ENCODE measurements around the gene IFITM5. TPM values are rescaled to one million over a fixed set of nuclear protein-coding genes. Genes with fewer than 3 reads are reported as not detected.

Gene IFITM5
- total RNA-seq, 1 experiment from 2014 or later: not detected

DNA sequence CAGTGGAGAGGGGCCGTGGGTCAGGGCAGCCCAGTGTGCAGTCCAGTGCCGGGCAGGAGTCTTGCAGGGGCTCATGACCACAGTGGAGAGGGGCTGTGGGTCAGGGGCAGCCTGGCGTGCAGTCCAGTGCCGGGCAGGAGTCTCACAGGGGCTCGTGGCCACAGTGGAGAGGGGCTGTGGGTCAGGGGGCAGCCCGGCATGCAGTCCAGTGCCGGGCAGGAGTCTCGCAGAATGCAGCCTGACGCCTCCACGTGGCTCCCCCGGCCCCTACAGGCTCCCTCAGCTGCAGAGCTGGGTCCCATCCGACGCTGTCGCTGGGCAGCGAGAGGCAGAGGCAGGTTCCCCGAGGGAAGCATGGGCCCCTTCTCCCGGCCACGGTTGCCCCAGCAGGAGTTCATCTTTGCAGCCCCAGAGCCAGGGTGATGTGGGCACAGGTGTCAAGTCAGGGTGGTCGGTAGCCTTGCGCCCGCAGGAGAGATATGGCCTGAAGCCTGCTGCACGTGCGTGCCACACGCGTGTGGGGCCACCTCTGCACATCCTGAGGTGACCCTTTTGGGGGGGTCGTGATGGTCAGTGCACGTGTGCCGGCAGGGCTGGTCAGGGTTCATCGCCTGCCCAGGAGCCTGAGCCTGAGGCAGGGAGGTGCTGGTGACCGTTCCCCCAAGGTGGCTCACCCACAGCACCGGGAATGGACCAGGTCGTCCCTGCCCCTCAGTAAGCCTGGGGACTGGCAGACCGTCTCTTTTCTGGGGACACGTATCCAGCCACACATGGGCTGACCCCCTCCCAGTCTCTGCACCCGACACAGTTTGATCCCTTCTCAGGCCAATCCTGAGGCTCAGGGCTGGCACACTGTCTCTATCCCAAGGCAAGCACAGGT, 2.9 kb downstream of the IFITM5 start:
- H3K4ac ChIP-seq (ENCODE audit: low read depth, low read length): no peak overlapping the region
- no peak overlapping the region for H3K9ac ChIP-seq (ENCODE audit: extremely low read depth, insufficient read length, low read length)
- no peaks in the 10 kb centered on the region for H3K79me2 ChIP-seq (ENCODE audit: insufficient read depth, low read length)
- peak overlapping the region in 1 of 3 experiments; percentile 72; a peak in 1 of 7 replicates for H3K27ac Mint-ChIP-seq
- no peak overlapping the region for H3K56ac ChIP-seq (ENCODE audit: insufficient read length, low read depth, low read length)
- H2BK15ac ChIP-seq (ENCODE audit: low read depth, low read length): no peak overlapping the region
- peaks cover 4% of the 10 kb centered on the region; the same call in 1 of the 2 replicates for H3K4me1 ChIP-seq (ENCODE audit: insufficient read depth, low read length)
- no peak overlapping the region for H3K23ac ChIP-seq (ENCODE audit: insufficient read length, low read depth, low read length)
- no CpG with 5 or more reads among the region's 35 CpGs for WGBS (ENCODE audit: extremely low coverage, insufficient read length, low lambda C conversion rate)
- no peak overlapping the region for H4K8ac ChIP-seq (replicated peaks; ENCODE audit: insufficient read length, low read depth, low read length)
- H4K91ac ChIP-seq (ENCODE audit: insufficient read length, low read depth, low read length): no peak overlapping the region
- no peak overlapping the region for H2BK5ac ChIP-seq (ENCODE audit: insufficient read length, low read length)
- no peaks in the 10 kb centered on the region for H3K23me2 ChIP-seq (ENCODE audit: insufficient read length, low read depth, low read length, poor library complexity, severe bottlenecking)
- no peak overlapping the region for H3K18ac ChIP-seq (ENCODE audit: insufficient read length, low read depth, low read length)
- H3K27me3 Mint-ChIP-seq (ENCODE audit: low read depth): no peaks in the 10 kb centered on the region
- H2BK120ac ChIP-seq (ENCODE audit: low read depth, low read length, poor library complexity, severe bottlenecking): no peak overlapping the region
- H3K9me3 Mint-ChIP-seq: no peaks in the 10 kb centered on the region
- TF ChIP-seq, protein P1, sequence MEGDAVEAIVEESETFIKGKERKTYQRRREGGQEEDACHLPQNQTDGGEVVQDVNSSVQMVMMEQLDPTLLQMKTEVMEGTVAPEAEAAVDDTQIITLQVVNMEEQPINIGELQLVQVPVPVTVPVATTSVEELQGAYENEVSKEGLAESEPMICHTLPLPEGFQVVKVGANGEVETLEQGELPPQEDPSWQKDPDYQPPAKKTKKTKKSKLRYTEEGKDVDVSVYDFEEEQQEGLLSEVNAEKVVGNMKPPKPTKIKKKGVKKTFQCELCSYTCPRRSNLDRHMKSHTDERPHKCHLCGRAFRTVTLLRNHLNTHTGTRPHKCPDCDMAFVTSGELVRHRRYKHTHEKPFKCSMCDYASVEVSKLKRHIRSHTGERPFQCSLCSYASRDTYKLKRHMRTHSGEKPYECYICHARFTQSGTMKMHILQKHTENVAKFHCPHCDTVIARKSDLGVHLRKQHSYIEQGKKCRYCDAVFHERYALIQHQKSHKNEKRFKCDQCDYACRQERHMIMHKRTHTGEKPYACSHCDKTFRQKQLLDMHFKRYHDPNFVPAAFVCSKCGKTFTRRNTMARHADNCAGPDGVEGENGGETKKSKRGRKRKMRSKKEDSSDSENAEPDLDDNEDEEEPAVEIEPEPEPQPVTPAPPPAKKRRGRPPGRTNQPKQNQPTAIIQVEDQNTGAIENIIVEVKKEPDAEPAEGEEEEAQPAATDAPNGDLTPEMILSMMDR (conservative IDR thresholded peaks at IDR 0.05): no peak
- H2BK12ac ChIP-seq (ENCODE audit: insufficient read length, low read depth, low read length): no peak overlapping the region
- no peaks in the 10 kb centered on the region for H3K79me1 ChIP-seq (ENCODE audit: insufficient read depth, low read depth, low read length, poor library complexity, severe bottlenecking)
- H3T11ph ChIP-seq (ENCODE audit: low read length): no peak overlapping the region
- H2AFZ ChIP-seq (ENCODE audit: low read length): no peak overlapping the region
- no peaks in the 10 kb centered on the region for H3K9me3 ChIP-seq (ENCODE audit: control insufficient read depth, low read depth, low read length)
- DNase-seq: no peak
- H4K5ac ChIP-seq (ENCODE audit: insufficient read length, low read depth, low read length): no peak overlapping the region
- no peak overlapping the region for H2AK5ac ChIP-seq (ENCODE audit: insufficient read length, low read length)
- H3K4me1 Mint-ChIP-seq: peaks cover 23 to 31% of the 10 kb centered on the region in 2 experiments
- no peak overlapping the region for H3K27ac ChIP-seq (ENCODE audit: insufficient read length, low read depth, low read length)
- no peaks in the 10 kb centered on the region for H4K20me1 ChIP-seq (ENCODE audit: control insufficient read depth, insufficient read depth, insufficient read length)
- no peak overlapping the region for H2BK20ac ChIP-seq (ENCODE audit: low read depth, low read length, poor library complexity, severe bottlenecking)
- H3K14ac ChIP-seq (ENCODE audit: insufficient read depth, low read length): peak overlapping the region; percentile 2; the same call in 1 of the 2 replicates
- H3K36me3 Mint-ChIP-seq (ENCODE audit: insufficient read depth in 1 of 3, low read depth in 3 of 3): peaks cover 13 to 32% (median 17%) of the 10 kb centered on the region in 3 experiments
- H3K4me3 Mint-ChIP-seq: no peak overlapping the region
- no peaks in the 10 kb centered on the region for H3K27me3 ChIP-seq (ENCODE audit: insufficient read depth, low read length)
- H3K4me2 ChIP-seq (ENCODE audit: insufficient read depth, insufficient read length, low read length): no peak overlapping the region
